GM18907 (cell line): ENCODE results near the gene SNX19.
A peak's percentile ranks its signal among the peaks of the same experiment; 100 is the strongest.
"Not testable (repeated sequence)": the region's sequence is repeated elsewhere in the genome, so short reads cannot be mapped to it uniquely, and the experiment has no call there.

Experiments
- ATAC-seq: cut with Tn5 transposase; IDR thresholded peaks from one replicate; pipeline ENCODE4 v1.9.1; 2021; ENCODE audit warnings: mild to moderate bottlenecking, moderate library complexity; ENCODE audit not compliant: unreplicated experiment

SNX19 gene, protein sequence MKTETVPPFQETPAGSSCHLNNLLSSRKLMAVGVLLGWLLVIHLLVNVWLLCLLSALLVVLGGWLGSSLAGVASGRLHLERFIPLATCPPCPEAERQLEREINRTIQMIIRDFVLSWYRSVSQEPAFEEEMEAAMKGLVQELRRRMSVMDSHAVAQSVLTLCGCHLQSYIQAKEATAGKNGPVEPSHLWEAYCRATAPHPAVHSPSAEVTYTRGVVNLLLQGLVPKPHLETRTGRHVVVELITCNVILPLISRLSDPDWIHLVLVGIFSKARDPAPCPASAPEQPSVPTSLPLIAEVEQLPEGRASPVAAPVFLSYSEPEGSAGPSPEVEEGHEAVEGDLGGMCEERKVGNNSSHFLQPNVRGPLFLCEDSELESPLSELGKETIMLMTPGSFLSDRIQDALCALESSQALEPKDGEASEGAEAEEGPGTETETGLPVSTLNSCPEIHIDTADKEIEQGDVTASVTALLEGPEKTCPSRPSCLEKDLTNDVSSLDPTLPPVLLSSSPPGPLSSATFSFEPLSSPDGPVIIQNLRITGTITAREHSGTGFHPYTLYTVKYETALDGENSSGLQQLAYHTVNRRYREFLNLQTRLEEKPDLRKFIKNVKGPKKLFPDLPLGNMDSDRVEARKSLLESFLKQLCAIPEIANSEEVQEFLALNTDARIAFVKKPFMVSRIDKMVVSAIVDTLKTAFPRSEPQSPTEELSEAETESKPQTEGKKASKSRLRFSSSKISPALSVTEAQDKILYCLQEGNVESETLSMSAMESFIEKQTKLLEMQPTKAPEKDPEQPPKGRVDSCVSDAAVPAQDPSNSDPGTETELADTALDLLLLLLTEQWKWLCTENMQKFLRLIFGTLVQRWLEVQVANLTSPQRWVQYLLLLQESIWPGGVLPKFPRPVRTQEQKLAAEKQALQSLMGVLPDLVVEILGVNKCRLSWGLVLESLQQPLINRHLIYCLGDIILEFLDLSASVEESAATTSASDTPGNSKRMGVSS

DNA sequence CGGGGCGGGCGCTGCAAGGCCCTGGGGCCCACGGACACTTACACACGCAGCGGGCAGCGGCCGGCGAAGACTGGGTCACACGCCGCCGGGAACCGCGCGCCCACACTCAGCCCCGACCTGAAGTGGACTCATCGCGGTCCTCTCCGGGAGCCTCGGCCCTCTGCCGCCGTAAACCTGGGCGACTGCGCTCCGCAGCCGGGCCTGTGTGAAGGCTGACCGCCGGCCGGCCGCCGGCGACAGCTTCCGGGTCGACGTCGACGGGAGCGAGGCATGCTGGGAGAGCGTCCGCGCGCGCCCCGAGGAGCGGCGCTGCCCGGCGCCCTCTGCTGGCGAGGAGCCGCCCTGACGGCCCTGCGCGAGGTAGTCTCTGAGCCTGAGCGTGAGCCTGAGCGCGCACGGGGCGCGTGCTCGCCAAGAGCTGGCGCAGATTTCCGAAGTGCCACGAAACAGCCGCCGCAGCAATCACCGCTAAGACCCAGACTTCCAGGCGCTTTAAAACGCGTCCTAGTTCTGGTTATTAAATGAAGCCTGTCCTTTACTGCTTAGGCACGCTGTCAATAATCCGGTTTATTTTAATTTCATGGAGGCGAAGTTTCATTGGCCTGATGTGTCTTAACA, at the start of gene SNX19:
SNX19 (minus strand) TSS at position 242 of the 618 bp plus-strand sequence. CDS start 540 bp downstream, outside the sequence.
- peak; percentile 99 for ATAC-seq

DNA sequence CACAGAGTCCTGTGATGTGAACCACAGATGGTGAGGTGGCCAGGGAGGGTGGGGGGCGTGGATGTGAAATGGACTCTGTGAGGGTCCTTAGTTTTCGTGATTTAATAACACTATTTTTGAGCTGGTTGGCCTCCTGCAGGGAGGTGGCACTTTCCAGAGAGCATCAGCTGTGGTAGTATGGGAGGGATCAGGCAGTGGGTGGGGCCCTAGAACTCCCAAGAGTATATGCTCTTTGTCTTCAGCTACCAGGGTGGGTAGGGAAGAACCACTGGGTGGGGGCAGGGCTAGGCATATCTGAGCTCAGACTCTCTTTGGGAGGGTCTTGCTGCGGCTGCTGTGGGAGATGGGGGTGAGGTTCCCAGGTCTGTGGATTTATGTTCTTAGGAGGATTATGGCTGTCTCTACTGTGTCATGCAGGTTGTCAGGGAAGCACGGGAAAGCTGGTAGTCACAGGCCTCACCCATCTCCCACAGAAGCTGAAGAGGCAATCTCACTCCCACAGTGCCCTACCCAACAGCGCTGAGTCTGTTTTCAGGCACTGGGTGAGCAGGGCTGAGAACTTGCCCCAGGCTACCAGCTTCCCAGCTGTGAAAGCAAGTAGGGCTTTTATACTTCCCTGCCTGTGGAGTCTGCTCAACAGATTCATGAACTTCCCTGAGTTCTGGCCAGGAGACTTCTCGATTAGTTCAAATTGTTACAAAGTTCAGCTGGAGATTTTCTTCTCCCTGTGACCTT, 47.9 kb upstream of the SNX19 start:
- ATAC-seq, result no peak

DNA sequence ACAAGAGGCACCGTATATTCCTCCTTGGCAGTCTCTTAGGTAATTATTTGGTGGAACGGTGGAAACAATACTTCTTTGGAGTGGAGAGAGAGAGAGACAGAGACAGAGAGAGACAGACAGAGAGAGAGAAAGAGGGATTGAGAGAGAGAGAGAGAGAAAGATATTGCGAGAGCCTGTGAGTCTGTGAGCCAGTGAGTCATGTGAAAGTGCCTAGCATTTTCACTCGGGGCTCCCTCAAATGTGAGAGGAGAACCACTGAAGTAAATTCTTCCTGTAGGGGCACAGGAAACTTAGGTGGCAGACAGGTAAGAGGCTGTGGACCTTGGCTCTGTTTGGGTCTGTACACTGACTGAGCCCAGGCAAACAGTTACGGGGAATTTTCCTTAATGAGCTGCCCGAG, 31.6 kb upstream of the SNX19 start:
- no peak for ATAC-seq

DNA sequence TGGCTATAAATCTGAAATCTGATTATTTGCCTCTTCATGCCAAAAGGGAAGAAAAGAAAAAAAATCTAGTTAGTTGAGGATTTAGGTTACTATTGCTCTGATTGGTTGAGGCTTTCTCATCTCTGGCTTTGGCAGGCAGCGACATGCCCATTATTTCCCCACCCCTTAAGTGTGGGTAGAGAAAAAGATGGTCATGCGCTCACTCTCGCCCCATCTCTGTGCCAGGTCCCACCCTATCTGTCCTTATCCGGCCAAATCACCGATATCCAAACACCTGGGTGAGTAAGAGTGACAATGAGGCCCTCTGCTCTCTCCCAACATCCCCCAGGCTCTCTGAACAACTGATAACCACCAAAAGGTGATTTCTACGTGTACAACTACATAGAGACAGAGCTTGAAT, 31.2 kb upstream of the SNX19 start:
- ATAC-seq, result no peak

DNA sequence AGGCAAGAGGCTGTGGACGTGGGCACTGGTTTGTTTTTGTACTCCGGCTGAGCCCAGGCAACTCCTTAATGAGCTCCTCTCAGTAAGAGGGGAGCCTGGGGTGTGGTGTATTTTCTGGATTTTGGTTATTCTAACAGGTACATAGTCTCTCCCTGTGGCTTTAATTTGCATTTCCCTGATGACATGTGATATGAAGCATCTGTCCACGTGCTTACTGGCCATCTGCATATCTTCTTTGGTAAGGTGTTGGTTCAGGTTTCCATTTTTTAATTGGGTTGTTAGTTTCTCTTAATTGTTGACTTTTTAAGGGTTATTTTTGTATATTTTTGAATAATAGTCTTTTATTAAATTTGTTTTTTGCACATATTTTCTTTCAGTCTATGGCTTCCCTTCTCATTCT, 30.8 kb upstream of the SNX19 start:
- ATAC-seq, result no peak

DNA sequence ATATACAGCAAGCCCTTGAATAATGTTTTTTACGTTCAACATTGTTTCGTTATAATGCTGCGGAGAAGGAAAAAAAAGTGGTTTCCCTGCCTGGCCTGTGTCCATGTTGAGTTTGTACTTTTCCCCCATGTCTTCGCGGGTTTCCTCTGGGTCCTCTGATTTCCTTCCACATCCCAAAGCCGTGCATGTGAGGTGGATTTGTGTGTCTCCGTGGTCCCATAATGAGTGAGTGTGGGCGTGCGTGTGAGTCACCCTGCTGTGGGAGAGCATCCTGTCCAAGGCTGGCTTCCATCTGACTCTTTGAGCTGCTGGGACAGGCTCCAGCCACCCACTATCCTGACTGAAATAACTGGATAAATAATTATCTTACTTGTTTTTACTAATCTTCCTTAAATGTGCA, 29.6 kb upstream of the SNX19 start:
- no peak for ATAC-seq

DNA sequence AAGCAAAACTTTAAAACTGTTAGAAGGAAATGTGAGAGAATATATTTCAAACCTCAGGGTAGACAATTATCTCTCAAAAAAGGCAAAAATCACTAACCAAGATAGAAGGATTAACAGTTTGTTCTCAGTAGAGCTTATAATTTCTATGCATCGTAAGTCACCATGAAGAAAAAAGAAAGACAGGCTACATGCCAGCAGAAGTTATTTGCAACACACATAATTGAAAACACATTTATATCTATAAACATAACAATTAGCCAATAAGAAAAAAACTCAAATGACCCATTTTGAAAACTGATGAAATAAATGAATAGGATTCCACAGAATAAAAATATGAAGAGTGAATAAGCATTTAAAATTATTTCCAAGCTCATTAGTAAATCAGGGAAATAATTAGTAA, 24.4 kb upstream of the SNX19 start:
- ATAC-seq, result no peak

DNA sequence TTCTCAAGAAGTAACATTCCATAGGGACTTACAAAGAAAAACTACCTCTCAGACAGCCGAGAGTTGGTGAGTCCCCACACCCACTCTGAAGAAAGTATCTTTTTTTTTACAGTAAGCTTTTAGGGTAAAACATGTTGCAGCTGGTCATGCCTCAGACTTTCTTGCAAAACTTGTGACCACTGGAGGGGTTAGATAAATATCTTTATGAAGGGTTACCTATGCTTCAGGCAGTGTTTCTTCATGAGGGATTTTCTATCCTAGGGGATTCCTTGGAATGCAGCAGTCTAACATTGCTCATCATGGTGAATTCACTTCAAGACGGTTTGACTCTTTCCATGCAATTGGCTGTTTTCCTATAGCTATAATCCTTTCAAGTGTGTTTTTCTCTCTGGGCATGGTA, 20.8 kb upstream of the SNX19 start:
- no peak for ATAC-seq

DNA sequence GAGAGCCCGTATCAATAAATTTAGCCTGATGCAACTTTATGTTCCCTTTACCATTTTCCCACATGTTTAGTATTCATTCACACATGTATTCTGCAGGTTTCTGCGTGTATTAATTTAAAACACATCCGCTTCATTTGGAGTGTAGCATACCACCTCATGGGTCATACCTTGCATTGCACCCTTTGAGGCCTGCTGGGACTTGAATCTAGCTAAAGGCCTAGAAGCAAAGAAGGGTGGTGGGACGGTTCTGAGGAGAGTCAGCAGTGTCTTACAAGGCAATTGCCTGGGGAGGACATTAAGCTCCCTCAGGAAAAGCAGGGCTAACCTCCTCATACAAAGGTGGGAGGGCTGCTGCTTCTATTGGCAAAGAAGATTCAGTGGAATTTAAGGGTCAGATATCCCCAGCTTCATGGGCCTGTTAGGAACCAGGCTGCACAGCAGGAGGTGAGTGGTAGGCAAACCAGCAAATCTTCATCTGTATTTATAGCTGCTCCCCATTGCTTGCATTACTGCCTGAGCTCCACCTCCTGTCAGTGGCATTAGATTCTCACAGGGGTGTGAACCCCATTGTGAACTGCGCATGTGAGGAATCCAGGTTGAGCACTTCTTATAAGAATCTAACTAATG, 15.9 kb upstream of the SNX19 start:
- ATAC-seq, result no peak

DNA sequence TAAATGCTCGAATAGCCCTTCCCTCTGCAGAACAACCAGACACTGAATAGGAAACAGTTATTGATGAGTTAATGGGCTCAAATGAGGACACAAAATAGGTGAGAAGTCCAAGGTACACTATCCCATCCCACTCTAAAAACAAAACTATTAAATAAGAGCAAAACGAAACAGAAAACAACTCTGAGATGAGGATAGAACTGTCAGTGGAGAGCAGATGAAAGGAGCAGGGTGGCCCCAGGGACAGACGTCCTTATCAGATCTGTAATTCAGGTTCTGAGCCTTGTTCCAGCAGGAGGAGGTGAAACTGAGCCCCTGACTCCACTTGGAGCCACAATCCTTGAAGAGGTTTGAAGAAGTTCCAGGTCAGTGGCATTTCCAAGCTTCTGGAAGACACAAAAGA, 8.5 kb upstream of the SNX19 start:
- no peak for ATAC-seq

DNA sequence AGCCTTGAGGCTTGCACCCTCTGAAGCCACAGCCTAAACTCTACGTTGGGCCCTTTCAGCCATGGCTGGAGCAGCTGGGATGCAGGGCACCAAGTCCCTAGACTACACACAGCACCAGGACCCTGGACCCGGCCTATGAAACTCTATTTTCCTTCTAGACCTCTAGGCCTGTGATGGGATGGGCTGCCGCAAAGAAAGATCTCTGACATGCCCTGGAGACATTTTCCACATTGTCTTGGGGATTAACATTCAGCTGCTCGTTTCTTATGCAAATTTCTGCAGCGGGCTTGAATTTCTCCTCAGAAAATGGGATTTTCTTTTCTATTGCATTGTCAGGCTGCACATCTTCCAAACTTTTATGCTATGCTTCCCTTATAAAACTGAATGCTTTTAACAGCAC, 4.3 kb upstream of the SNX19 start:
- not testable (repeated sequence) for ATAC-seq

DNA sequence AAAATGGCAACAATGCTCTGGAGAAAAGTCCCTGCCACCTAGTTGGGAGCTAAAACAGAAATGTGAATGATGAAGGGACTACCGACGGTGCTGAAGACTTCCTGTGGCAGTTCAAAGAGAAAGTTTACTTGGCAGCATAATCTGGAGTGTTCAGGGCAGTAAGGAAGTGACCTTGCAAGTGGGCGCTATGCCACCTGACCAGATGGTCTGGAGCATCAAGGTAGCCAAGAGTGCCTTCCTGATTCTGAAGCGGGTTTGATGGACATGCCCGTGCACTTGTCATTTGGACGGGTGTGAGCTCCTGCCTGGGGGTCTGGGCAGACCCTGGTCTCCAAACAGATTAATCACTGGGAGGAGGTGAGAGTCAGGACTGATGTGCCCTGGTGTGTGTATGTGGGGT, 1.8 kb upstream of the SNX19 start:
- no peak for ATAC-seq

DNA sequence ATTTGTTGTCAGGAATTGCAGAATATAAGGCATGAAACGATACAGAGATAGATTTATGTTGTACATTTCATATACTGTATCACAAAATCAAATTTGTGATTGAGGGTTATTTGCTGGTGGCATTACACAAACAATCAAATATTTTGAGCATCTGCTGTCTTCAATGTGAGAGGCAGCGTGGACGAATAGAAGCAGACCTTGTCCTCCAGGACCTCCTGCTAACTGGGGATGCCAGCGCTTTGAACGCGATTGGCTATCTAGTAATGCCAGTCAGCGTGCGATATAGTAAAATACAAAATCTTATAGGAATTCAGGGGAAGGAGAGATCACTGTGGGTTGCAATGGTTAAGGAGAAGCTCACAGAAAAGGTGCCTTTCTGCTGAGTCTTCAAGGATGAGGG, 631 bp upstream of the SNX19 start:
- ATAC-seq, result no peak

DNA sequence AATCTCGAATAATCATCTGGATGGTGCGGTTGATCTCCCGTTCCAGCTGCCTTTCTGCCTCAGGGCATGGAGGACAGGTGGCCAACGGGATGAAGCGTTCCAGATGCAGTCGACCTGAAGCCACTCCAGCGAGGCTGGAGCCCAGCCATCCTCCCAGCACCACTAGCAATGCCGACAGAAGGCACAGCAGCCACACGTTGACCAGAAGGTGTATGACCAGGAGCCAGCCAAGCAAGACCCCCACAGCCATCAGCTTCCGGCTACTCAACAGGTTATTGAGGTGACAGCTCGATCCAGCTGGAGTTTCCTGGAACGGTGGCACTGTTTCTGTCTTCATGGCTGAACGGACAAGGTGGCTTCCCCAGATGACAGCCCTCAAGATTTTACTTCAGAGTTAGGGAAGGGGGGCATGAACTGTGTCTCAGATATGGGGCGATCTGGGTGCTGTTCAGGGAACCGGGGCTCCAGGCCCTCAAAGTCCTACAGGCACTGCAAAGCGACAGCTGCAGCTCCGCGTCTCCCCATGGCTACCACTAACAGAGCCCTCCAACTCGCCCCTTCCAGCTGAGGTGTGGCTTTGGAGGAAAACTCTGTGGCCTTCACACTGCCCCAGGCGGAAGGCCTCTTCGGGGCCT, 559 bp downstream of the SNX19 start:
- ATAC-seq, result no peak

DNA sequence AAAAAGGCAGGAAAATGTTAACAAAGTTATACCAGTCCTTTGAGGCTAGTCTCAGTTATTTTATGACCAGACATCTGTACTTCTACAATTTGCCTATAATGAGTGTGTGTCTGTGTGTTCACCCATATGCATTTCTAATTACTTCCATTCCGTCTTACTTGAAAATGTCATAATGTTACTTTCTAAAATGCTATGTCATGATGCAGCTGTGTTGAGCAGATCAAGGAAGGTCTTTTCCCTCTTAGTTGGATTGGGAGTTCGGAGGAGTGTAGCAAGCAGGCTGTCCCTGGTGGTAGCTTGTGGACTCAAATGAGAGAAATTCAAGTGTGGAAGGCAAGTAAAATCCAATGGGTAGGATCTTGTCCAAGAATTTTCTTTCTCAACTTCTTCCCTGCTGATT, 3.0 kb downstream of the SNX19 start:
- ATAC-seq, result no peak

DNA sequence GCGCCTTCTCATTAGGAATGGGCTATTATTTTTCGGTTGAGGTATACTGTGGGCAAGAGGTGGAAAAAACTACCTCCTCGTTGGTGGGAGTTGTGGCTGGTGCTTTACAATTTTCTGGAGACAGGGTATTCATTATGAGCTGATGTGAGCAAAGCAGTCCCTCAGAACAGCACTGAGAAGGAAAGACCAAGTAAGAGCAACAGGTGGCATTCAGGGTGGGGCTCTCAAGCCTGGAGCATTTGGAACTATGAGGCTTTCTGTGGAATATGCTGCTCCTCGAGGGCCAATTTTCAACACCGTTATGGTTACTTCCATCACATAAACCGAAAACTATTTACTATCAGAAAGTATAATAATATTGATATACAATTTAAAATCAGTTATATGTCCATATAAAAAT, 3.7 kb downstream of the SNX19 start:
- ATAC-seq, result no peak

DNA sequence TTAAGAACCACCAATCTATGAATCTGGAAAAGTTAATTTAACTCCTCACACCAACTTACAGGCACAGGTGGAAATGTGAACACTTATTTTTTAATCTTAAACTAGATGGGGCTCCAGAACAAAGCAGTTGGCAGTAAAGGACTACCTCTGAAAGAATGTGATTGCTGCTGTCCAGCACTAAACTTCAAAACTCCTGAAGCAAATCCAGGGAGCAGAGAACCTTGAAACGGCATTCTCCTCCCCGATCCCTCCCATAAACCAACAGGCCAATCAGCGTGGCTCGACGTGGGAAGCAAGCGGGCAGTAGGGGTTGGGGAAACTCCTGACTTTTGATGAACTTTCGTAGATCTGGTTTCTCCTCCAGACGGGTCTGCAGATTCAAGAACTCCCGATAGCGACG, 5.0 kb downstream of the SNX19 start:
- no peak for ATAC-seq

DNA sequence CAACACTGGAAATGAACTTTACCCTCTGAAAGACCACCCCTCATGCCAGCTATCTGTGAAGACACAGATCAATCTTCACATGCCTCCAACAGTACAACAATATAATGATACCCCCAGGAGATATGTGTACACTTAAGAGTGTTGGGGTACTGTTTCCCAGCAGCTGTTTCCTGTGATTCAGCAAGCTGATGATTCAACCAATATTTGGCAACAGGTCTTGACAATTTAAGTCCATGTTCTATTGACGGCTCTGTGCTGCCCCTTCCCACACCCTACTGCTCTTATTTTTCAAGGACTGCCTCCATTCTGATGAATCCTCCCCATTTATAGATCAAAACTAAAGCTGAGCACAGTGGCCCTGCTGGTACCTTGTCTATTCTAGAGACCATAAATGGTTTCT, 6.6 kb downstream of the SNX19 start:
- no peak for ATAC-seq

DNA sequence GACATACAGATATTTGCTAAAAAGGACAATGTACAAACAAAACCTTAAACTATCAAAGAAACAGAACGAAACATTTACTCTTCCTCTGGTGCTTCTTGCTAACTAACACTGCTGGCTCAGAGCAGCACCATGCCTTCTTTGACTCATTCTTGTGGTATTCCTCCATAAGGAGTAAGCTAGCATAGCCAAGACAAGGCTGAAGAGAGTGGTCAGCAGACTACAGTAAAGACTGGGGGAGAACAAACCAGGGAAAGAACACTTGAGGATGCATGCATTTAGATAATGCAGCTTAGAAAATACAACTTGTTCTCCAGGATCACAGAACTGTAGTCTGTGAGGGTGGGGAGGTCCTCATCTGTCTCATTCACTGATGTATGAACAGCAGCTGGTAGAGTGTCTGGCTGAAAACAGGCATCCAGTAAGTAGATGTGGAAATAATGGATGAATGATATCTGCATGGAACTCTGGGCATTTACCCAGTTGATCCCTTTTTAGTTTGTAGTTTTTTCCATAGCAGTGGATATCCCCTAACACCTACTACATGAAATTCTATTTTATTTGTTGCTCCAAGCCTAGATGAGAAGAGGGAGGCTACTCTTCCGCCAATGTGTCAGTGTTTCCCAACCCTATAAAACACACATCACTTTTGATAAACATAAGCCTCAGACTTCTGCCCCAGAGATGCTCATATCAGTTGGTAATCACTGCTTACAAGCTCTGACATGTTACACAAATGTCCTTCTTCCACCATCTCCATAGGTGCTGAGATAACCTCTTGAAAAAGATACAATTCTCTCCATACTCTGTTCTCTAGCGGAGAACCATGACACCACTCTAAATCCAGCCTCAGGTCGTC, 7.3 kb downstream of the SNX19 start:
- no peak for ATAC-seq
